ENCODE measurements around the gene ITPK1.

DNA sequence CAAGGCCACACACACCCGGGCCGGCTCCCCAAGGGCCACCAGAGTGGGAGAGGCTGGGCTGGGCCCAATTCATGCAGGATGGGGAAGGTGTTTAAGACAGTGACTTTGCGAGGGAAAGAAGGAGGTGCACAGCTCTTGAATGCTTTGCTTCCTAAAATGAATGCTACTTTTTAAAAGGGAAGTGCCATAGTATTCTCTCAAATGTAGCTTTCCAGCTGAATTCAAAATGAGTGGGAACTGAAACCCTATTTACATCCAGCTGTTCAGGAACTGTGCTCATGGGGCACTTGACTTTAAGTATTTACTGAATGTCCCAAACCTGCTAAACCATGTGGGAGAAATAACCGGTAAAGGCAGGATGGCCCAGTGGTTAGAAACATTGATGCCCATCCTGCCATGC lies 7.6 kb downstream of the ITPK1 start:
- TF ChIP-seq EP300 (IDR thresholded peaks at IDR 0.05; ENCODE audit: low read depth) (no peak), POLR2AphosphoS5 (IDR thresholded peaks at IDR 0.05) (no peak)
- TF ChIP-seq, protein P1, sequence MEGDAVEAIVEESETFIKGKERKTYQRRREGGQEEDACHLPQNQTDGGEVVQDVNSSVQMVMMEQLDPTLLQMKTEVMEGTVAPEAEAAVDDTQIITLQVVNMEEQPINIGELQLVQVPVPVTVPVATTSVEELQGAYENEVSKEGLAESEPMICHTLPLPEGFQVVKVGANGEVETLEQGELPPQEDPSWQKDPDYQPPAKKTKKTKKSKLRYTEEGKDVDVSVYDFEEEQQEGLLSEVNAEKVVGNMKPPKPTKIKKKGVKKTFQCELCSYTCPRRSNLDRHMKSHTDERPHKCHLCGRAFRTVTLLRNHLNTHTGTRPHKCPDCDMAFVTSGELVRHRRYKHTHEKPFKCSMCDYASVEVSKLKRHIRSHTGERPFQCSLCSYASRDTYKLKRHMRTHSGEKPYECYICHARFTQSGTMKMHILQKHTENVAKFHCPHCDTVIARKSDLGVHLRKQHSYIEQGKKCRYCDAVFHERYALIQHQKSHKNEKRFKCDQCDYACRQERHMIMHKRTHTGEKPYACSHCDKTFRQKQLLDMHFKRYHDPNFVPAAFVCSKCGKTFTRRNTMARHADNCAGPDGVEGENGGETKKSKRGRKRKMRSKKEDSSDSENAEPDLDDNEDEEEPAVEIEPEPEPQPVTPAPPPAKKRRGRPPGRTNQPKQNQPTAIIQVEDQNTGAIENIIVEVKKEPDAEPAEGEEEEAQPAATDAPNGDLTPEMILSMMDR (IDR thresholded peaks at IDR 0.05), result no peak

All from transverse colon (tissue), 4 donors.